IMR-90 (cell line): ENCODE measurements around the gene CDH12. TPM values are rescaled to one million over a fixed set of nuclear protein-coding genes. Genes with fewer than 3 reads are reported as not detected.

ENCODE experiments used
- ATAC-seq: fragments of 200-7000 bp; cut with Tn5 transposase; 2 replicates; pipeline ENCODE4 v1.9.1; 2020; ENCODE audit warnings: low read depth, mild to moderate bottlenecking, moderate library complexity
- BruUV-seq: library from RNA; stranded (reverse); fragments of 400-500 nt; replicated peaks from 2 replicates; lab custom pipeline; 2021; lab: Mats Ljungman, UMichigan
- CTCF ChIA-PET: fragments of 300-600 bp; formaldehyde crosslinking; extraction: SDS; loops from one replicate; lab custom pipeline; 2021; ENCODE audit warnings: antibody characterized with exemption; lab: Yijun Ruan, JAX
- POLR2A ChIA-PET: fragments of 300-600 bp; sonication (Branson Sonifier 250); formaldehyde crosslinking; loops from one replicate; lab custom pipeline; 2022; ENCODE audit warnings: antibody characterized with exemption; ENCODE audit not compliant: unreplicated experiment; lab: Charles Lee
- DNase-seq: peaks from one replicate; pipeline ENCODE4 v3.0.0; 2013
- H2AFZ ChIP-seq: replicated peaks from 2 replicates; pipeline ENCODE3; 2013; ENCODE audit warnings: low read length, mild to moderate bottlenecking; ENCODE audit not compliant: poor library complexity
- H2AK5ac ChIP-seq: 2 replicates; pipeline ENCODE4 v1.6.1; 2013; ENCODE audit warnings: low read depth, low read length, inconsistent platforms
- H2AK9ac ChIP-seq: replicated peaks from 2 replicates; pipeline ENCODE3; 2013; ENCODE audit warnings: mild to moderate bottlenecking, low read depth, low read length, moderate library complexity; ENCODE audit not compliant: poor library complexity
- H2BK120ac ChIP-seq: 2 replicates; pipeline ENCODE4 v1.6.1; 2013; ENCODE audit warnings: low read depth, low read length, inconsistent platforms
- H2BK15ac ChIP-seq: 3 replicates; pipeline ENCODE4 v1.6.1; 2013; ENCODE audit warnings: low read depth, low read length, inconsistent platforms
- H2BK20ac ChIP-seq: 2 replicates; pipeline ENCODE4 v1.6.1; 2013; ENCODE audit warnings: low read depth, mild to moderate bottlenecking, inconsistent platforms, low read length, moderate library complexity
- H2BK5ac ChIP-seq: 2 replicates; pipeline ENCODE4 v1.6.1; 2013; ENCODE audit warnings: mild to moderate bottlenecking, low read depth, low read length, inconsistent platforms; ENCODE audit not compliant: poor library complexity, severe bottlenecking
- H3K14ac ChIP-seq: replicated peaks from 2 replicates; pipeline ENCODE4 v1.6.1; 2013; ENCODE audit warnings: low read depth, low read length, inconsistent platforms
- H3K18ac ChIP-seq: 2 replicates; pipeline ENCODE4 v1.6.1; 2013; ENCODE audit warnings: low read depth, low read length, control low read depth
- H3K23ac ChIP-seq: 2 replicates; pipeline ENCODE4 v1.6.1; 2013; ENCODE audit warnings: low read depth, low read length, inconsistent platforms
- H3K27ac ChIP-seq: 2 replicates; pipeline ENCODE4 v1.5.1; 2013; ENCODE audit warnings: mild to moderate bottlenecking, control low read depth, low read length; ENCODE audit not compliant: insufficient read depth
- H3K27me3 ChIP-seq: 2 replicates; pipeline ENCODE4 v1.6.1; 2013; ENCODE audit warnings: low read length; ENCODE audit not compliant: control insufficient read depth, insufficient read depth
- H3K36me3 ChIP-seq: 2 replicates; pipeline ENCODE4 v1.6.1; 2013; ENCODE audit warnings: low read length, mixed read lengths; ENCODE audit not compliant: control insufficient read depth, insufficient read depth
- H3K4ac ChIP-seq: 2 replicates; pipeline ENCODE4 v1.6.1; 2013; ENCODE audit warnings: low read depth, low read length, inconsistent platforms
- H3K4me1 ChIP-seq: 2 replicates; pipeline ENCODE4 v1.6.1; 2013; ENCODE audit warnings: low read length, mixed read lengths; ENCODE audit not compliant: control insufficient read depth, insufficient read depth
- H3K4me2 ChIP-seq: 2 replicates; pipeline ENCODE4 v1.6.1; 2013; ENCODE audit warnings: low read depth, mild to moderate bottlenecking, control low read depth, low read length, moderate library complexity
- H3K4me3 ChIP-seq: 2 replicates; pipeline ENCODE4 v1.5.1; 2013; ENCODE audit warnings: low read depth, mild to moderate bottlenecking, control low read depth, low read length, moderate library complexity; ENCODE audit not compliant: insufficient read depth
- H3K56ac ChIP-seq: 2 replicates; pipeline ENCODE4 v1.6.1; 2013; ENCODE audit warnings: low read length, inconsistent platforms; ENCODE audit not compliant: insufficient read depth; ENCODE audit errors: extremely low read depth
- H3K79me1 ChIP-seq, 2 experiments: 2 replicates each; pipeline ENCODE4 v1.6.1; 2013; ENCODE audit warnings: low read length in 2 of 2, inconsistent platforms in 1 of 2, low read depth in 1 of 2
- H3K9ac ChIP-seq: 2 replicates; pipeline ENCODE4 v1.6.1; 2013; ENCODE audit warnings: low read depth, low read length, control low read depth
- H3K9me1 ChIP-seq: 2 replicates; pipeline ENCODE4 v1.6.1; 2013; ENCODE audit warnings: low read length, inconsistent platforms; ENCODE audit not compliant: insufficient read depth
- H3K9me3 ChIP-seq: 2 replicates; pipeline ENCODE4 v1.6.1; 2013; ENCODE audit warnings: low read length; ENCODE audit not compliant: control insufficient read depth, insufficient read depth
- H4K20me1 ChIP-seq: 2 replicates; pipeline ENCODE4 v1.6.1; 2013; ENCODE audit warnings: low read length, inconsistent platforms; ENCODE audit not compliant: insufficient read depth
- H4K5ac ChIP-seq: 2 replicates; pipeline ENCODE4 v1.6.1; 2013; ENCODE audit warnings: mild to moderate bottlenecking, low read depth, low read length, control low read depth
- H4K8ac ChIP-seq, 2 experiments: 2 replicates each; pipeline ENCODE4 v1.6.1; 2013; ENCODE audit warnings: low read depth in 2 of 2, low read length in 2 of 2, control low read depth in 1 of 2, inconsistent platforms in 1 of 2
- H4K91ac ChIP-seq: 2 replicates; pipeline ENCODE4 v1.6.1; 2013; ENCODE audit warnings: low read depth, low read length, inconsistent platforms; ENCODE audit not compliant: insufficient read depth
- BHLHE40 ChIP-seq: fragments of 150-350 bp; IDR thresholded peaks from 2 replicates; pipeline ENCODE4 v1.6.1; 2016; ENCODE audit warnings: mild to moderate bottlenecking, low read depth, low read length
- CEBPB ChIP-seq: IDR thresholded peaks from 2 replicates; pipeline ENCODE4 v1.6.1; 2012; ENCODE audit warnings: low read depth, low read length, improper control_type of control experiment
- CTCF ChIP-seq: conservative IDR thresholded peaks from 2 replicates; pipeline ENCODE4 v1.5.1; 2012; ENCODE audit warnings: mild to moderate bottlenecking, low read depth, low read length, improper control_type of control experiment
- ELK1 ChIP-seq: fragments of 150-350 bp; IDR thresholded peaks from 2 replicates; pipeline ENCODE4 v1.6.1; 2016; ENCODE audit warnings: low read depth, mild to moderate bottlenecking, low read length, moderate library complexity, borderline replicate concordance
- FOS ChIP-seq: fragments of 150-350 bp; IDR thresholded peaks from 2 replicates; pipeline ENCODE4 v1.6.1; 2016; ENCODE audit warnings: low read depth, low read length
- MAFK ChIP-seq: IDR thresholded peaks from 2 replicates; pipeline ENCODE4 v1.6.1; 2012; ENCODE audit warnings: low read depth, low read length, improper control_type of control experiment
- MXI1 ChIP-seq: IDR thresholded peaks from 2 replicates; pipeline ENCODE4 v1.6.1; 2012; ENCODE audit warnings: low read depth, mild to moderate bottlenecking, low read length, moderate library complexity, borderline replicate concordance
- NFE2L2 ChIP-seq: fragments of 150-350 bp; IDR thresholded peaks from 2 replicates; pipeline ENCODE4 v1.6.1; 2016; ENCODE audit warnings: low read depth, mild to moderate bottlenecking, low read length
- RAD21 ChIP-seq: IDR thresholded peaks from 2 replicates; pipeline ENCODE4 v1.6.1; 2012; ENCODE audit warnings: low read length, improper control_type of control experiment
- RCOR1 ChIP-seq: IDR thresholded peaks from 2 replicates; pipeline ENCODE4 v1.6.1; 2012; ENCODE audit warnings: mild to moderate bottlenecking, low read length, improper control_type of control experiment; ENCODE audit not compliant: insufficient replicate concordance
- RFX5 ChIP-seq: IDR thresholded peaks from 2 replicates; pipeline ENCODE4 v1.8.0; 2012; ENCODE audit warnings: low read depth, mild to moderate bottlenecking, low read length, moderate library complexity
- SMC3 ChIP-seq: fragments of 150-350 bp; IDR thresholded peaks from 2 replicates; pipeline ENCODE4 v1.6.1; 2016; ENCODE audit warnings: low read depth, mild to moderate bottlenecking, antibody characterized with exemption, low read length, moderate library complexity
- USF2 ChIP-seq: fragments of 150-350 bp; IDR thresholded peaks from 2 replicates; pipeline ENCODE4 v1.6.1; 2017; ENCODE audit warnings: mild to moderate bottlenecking, antibody characterized with exemption, low read length, low read depth
- WGBS, 2 experiments: methylation state at CpG; one replicate each; pipeline versions ENCODE4 v1.1.5 to v1.1.7; 2013; ENCODE audit warnings: missing lambda C conversion rate in 2 of 2; ENCODE audit not compliant: insufficient read length in 1 of 2; ENCODE audit errors: extremely low coverage in 2 of 2; 5-methylcytosine and 5-hydroxymethylcytosine counted together
- dilution Hi-C: fragments of 300-500 bp; cut with HindIII; formaldehyde crosslinking; loops from one replicate; pipeline ENCODE4 v1.14.3; 2018; ENCODE audit warnings: low sequenced_read_pairs; ENCODE audit not compliant: unreplicated experiment
- in situ Hi-C: fragments of 300-500 bp; cut with MboI; formaldehyde crosslinking; loops from 3 replicates; pipeline ENCODE4 v1.14.3; 2019; ENCODE audit warnings: low sequenced_read_pairs, inconsistent platforms, mixed read lengths
- intact Hi-C: fragments of 100-400 bp; cut with micrococcal nuclease; formaldehyde crosslinking; loops from 2 replicates; pipeline ENCODE4 v1.10.0; 2022
- polyA plus RNA-seq, 3 experiments: library from polyadenylated mRNA; depleted of rRNA; stranded (reverse); fragments of >200 nt; gene quantifications; 2 replicates each; pipeline ENCODE4 v1.2.3, GENCODE V29; 2012; ENCODE audit warnings: low replicate concordance in 1 of 3
- total RNA-seq: library from RNA; depleted of rRNA; stranded (reverse); fragments of >200 nt; gene quantifications from 2 replicates; pipeline ENCODE4 v1.2.3, GENCODE V29; 2012

Gene CDH12
- total and polyA plus RNA-seq, 2 of the 4 experiments (the other 2 are of a cell fraction): not detected

GRCh38 chr5:22504411-22504810 lies 348.7 kb downstream of the CDH12 start:
- H3K4me3 ChIP-seq: no peak overlapping the region
- no peaks in the 10 kb centered on the region for H3K4me1 ChIP-seq
- no peak overlapping the region for H3K56ac ChIP-seq
- H3K4ac ChIP-seq: no peak overlapping the region
- POLR2A ChIA-PET: no interaction called here
- no peak overlapping the region for H3K18ac ChIP-seq
- no peak overlapping the region for H4K5ac ChIP-seq
- no peak overlapping the region for H3K14ac ChIP-seq
- ATAC-seq: no peak
- intact Hi-C loops (no loop called here), dilution Hi-C loops (no loop called here), in situ Hi-C loops (no loop called here)
- no peaks in the 10 kb centered on the region for H3K9me3 ChIP-seq
- CTCF ChIA-PET: no interaction called here
- no peak for TF ChIP-seq MAFK
- no peak for TF ChIP-seq CEBPB
- no peak for TF ChIP-seq CTCF
- no peak for TF ChIP-seq ELK1
- TF ChIP-seq MXI1: no peak
- no peak for TF ChIP-seq SMC3
- no peak for TF ChIP-seq NFE2L2
- TF ChIP-seq FOS: no peak
- TF ChIP-seq RCOR1: no peak
- TF ChIP-seq RFX5: no peak
- no peak for TF ChIP-seq BHLHE40
- TF ChIP-seq RAD21: no peak
- TF ChIP-seq USF2: no peak
- H4K8ac ChIP-seq: no peak overlapping the region
- no TSS peak for BruUV-seq
- no peak overlapping the region for H3K27ac ChIP-seq
- H3K27me3 ChIP-seq: no peaks in the 10 kb centered on the region
- no peaks in the 10 kb centered on the region for H3K9me1 ChIP-seq
- no CpG with 5 or more reads among the region's 3 CpGs for WGBS, 2 experiments
- no peak overlapping the region for H2BK5ac ChIP-seq
- no peak overlapping the region for H2BK15ac ChIP-seq
- no peak overlapping the region for H3K23ac ChIP-seq
- H4K20me1 ChIP-seq: no peaks in the 10 kb centered on the region
- no peaks in the 10 kb centered on the region for H3K36me3 ChIP-seq
- no peak overlapping the region for H3K4me2 ChIP-seq
- no peak overlapping the region for H2BK20ac ChIP-seq
- no peak overlapping the region for H2AK9ac ChIP-seq
- no peak overlapping the region for H4K91ac ChIP-seq
- DNase-seq: no peak
- H3K79me1 ChIP-seq: no peaks in the 10 kb centered on the region
- H2AFZ ChIP-seq: no peak overlapping the region
- no peak overlapping the region for H3K9ac ChIP-seq
- no peak overlapping the region for H2AK5ac ChIP-seq
- no peak overlapping the region for H2BK120ac ChIP-seq
